Middle frontal gyrus (tissue), 1 donor: Measurements from ENCODE around the gene ZNF169.
"Not testable (repeated sequence)": the region's sequence is repeated elsewhere in the genome, so short reads cannot be mapped to it uniquely, and the experiment has no call there.

Experiments used
- DNase-seq: peaks from one replicate; pipeline ENCODE4 v3.0.0-alpha.2; 2015; ENCODE audit warnings: low spot score; ENCODE audit errors: extremely low spot score

The ZNF169 gene

DNA sequence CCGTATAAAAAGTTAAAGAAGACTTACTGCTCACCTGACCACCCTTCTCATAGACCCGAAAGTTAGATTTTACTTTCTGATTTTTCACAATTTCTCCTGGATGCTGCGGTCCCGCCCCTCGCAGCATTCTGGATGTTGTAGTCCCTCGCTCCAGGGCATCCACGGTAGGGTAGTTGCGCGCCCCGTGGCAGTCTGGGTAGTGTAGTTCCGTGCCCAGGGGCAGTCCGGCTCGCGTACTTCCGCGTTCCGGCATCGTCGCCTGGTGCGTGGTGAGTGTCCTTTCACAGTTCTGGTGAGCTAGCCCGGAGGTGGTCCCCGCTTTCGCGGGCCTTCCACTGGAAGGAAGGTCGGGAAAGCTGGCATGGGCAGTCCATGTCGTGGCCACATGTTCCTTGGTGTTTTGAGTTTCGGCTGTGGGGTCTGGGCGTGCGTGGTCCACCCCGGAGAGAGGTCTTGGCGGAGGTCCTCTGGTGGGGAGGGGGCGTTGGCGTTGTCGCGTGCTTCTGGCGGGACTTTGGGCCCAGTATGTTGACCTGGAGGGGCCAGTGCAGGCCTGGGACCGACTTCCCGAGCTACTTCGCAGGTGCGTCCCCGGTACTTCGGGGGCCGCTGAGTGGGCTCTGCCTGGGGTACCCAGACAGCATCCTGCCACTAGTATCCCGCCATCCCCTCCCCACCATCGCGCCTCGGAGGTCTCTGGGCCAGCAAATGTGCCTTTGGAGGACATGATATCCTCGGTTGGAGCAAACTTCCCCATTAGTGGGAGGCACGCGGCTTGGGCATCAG, at the start of gene ZNF169:
Gene ZNF169, plus strand, starts transcription at position 222 of the 786 bp plus-strand sequence. CDS start 19,515 bp downstream, outside the sequence.
- peak; percentile 72 for DNase-seq

DNA sequence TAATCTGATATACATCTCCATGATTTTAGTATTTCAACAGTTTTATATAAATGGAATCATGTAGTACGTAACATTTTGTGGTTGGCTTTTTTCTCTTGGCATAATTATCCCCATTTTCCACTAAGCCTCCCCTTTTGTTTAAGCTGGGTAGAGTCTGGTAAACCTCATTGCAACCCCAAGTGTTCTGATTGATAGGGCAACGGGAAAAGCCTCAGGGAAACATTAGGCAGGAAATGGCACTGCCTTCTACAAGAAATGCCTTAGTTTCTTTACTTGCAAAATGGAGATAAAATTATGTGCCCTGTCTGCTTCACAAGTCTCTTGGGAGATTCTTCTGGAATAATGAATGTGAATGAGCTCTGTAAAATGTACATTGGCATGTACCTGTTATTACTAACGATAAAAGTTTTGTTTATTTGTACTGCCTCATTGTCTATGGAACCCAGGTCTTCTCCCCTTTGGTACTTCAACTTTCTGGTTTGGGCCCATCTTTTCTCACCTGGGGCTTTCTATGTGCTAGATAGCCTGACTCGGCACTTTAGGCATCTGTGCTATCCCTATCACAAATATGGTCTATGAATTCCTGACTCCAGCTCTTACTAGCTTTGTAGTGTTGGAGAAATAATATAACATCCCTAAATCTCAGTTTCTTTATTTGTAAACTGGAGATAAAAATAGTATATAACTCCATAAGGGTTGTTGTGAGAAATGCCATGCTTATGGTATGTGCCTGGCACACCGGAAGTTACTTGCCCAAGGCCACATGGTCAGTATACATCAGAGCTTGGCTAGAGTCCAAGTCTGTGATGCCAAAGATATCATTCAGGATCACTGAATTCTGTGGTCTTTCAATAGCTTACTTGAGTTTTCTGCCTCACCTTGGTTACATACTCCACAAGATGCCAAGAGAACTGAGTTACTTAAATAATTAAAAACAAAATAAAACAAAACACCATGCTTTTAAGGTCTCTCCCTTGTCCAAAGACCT, 48.2 kb upstream of the ZNF169 start:
- DNase-seq = no peak

DNA sequence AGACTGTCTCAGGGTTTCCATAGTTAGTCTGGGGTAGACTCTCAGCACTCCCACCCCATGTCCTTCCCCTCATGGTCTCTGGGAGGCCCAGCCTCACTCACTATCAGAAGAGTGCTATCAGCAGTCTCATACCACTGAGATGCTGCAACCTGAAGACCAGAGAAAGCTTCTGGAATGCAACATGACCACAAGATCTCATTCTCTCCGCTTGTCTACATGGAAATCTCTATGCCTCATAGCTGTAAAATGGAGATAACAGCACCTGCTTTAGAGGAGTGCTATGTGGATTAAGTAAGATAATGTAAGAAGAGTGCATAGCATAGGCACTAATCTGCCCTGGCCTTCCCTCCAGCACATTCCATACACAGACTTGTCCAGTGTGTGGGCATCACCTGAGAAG, 47.0 kb upstream of the ZNF169 start:
- no peak for DNase-seq

DNA sequence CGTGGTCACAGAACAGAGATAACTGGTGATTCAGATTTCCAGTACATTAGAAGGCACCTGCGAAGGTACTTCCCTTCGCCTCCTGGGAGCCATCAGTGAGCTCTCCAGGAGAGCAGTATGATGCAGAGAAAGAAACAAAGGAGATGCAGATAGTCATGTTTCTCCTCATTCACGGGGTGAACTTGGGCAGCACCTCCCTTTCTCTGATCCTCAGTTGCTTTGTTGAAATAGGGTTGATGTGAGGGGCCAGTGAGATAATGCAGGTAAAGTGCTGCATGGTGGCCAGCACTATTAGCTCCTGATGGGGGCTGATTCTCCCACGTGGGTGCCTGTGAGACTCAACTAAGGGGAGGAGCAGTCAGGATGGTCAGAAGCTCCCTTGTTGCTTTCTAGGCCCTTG, 46.6 kb upstream of the ZNF169 start:
- no peak for DNase-seq

DNA sequence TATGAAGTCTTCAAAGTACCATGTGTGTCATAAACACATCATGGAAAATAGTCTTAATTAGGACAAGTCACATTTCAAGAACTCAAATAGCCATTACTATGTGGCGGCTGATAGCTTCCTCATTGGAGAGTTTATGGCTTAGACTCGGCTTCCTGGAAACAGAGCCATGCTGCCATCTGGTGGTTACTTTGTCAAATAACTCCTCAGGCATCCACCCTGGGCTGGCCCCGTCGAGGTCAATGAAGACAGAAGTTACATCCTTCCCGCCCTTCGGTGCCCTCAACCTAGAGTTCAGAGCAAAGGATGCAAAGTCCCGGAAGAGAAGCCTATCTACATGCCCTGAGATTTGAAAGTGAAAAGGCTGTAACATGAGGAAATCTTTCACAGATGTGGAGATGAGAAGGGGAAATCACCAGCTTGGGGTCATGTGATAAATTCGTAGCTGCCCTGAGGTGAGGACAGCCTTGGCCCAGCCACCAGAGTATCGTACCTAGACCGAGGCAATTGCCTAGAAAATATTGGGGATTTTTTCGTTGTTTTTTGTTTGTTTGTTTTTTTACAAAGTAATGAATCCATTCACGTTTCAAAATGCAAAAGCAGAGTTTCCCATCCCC, 45.5 kb upstream of the ZNF169 start:
- DNase-seq = peak; percentile 68

DNA sequence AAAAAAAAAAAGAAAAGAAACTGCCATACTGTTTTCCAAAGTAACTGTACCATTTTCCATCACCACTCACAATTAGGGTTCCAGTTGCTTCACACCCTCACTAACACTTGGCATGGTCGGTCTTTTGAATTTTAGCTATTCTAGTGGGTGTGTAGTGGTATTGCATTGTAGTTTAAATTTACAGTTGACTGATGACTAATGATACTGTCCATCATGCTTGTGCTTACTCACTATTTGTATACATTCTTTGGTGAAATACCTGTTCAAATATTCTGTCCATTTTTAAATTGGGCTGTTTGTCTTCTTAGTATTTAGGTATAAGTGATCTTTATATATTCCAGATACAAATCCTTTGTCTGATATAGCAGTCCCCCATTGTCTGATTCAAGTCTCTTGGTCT, 36.2 kb upstream of the ZNF169 start:
- DNase-seq = no peak

DNA sequence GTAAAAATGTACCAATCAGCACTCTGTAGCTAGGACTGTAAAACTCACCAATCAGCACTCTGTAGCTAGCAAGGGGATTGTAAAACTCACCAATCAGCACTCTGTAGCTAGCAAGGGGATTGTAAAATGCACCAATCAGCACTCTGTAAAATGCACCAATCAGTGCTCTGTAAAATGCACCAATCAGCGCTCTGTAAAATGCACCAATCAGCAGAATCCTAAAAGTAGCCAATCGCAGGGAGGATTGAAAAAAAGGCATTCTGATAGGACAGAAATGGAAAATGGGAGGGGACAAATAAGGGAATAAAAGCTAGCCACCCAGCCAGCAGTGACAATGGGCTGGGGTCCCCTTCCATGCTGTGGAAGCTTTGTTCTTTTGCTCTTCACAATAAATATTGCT, 33.7 kb upstream of the ZNF169 start:
- not testable (repeated sequence) for DNase-seq

DNA sequence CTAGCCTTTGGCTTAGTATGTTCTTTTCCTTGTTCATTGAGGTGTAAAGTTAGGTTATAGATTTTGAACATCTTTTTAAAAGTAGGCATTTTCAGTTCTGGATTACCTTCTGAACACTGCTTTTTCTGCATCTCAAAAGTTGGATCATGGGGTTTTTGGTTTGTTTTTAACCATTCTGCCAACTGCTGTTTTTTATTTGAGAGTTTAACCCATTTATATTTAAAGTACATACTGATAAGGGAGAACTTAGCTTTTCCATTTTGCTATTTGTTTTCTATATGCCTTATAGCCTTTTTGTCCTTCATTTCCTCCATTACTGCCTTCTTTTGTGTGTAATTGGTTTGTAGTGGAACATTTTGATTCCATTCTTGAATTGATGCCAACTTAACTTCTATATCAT, 30.5 kb upstream of the ZNF169 start:
- no peak for DNase-seq

DNA sequence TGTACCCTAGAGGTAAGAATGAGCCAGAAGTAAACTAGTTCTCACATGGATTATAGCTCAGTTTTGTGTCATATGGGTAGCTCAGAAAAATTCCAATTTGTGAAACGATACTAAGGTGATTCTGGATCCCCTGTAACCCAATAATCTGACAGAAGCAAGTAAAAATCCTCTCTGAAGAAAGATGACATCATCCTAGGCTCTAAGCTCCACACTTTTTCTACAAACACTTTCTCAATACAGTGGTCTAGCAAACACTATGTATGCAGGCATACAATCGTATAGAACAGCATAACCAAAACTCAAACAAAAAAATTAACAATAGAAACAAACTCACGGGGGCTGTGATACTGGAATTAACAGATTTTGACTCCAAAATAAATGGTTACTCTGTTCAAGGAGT, 26.7 kb upstream of the ZNF169 start:
- no peak for DNase-seq

DNA sequence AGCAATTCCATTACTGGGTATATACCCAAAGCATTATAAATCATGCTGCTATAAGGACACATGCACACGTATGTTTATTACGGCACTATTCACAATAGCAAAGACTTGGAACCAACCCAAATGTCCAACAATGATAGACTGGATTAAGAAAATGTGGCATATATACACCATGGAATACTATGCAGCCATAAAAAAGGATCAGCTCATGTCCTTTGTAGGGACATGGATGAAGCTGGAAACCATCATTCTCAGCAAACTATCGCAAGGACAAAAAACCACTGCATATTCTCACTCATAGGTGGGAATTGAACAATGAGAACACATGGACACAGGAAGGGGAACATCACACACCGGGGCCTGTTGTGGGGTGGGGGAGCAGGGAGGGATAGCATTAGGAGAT, 18.0 kb upstream of the ZNF169 start:
- not testable (repeated sequence) for DNase-seq

DNA sequence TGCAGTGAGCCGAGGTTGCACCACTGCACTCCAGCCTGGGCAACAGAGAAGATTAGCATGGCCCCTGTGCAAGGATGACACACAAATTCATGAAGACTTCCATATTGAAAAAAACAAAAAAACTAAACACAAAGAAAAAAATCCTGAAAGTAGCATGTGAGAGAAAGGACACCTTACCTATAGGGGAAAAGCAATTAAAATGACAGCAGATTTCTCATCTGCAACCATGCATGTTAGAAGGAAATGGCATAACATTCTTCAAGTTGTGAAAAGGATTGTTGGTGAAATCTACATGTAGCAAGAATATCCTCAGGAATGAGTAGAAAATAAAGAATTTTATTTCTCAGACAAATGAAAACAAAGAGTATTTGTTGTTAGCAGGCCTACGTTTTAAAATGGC, 13.4 kb upstream of the ZNF169 start:
- DNase-seq = no peak

DNA sequence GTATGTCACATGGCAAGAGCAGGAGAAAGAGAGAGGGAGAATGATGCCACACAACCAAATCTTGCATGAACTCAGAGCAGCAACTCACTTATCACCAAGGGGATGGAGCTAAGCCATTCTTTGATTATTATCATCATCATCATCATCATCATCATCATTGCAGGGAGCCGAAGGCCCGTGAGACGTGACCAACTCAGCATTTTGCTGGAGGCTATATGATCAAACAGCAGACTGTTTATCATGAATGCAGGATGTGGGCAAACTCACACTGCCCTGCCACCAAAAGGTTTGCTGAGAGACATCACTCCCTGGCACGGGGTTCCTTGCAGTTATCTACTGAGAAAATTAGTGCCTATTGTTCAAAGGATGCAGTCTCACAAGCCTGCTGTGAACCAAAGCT, 8.6 kb upstream of the ZNF169 start:
- DNase-seq = no peak

DNA sequence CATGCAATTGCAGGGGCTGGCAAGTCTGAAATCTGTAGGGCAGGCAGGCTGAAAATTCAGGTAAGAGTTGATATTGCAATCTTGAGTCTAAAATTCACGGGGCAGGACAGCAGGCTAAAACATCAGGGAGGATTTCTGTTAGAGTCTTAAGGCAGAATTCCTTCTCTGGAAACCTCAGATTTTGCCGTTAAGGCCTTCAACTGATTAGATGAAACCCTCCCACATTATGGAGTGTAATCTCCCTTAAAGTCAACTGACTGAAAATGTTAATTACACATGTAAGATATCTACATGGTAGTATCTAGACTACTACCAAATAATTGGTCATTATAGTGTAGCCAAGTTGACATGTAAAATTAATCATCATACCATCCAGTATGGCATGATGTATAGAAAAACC, 3.1 kb upstream of the ZNF169 start:
- DNase-seq = no peak

DNA sequence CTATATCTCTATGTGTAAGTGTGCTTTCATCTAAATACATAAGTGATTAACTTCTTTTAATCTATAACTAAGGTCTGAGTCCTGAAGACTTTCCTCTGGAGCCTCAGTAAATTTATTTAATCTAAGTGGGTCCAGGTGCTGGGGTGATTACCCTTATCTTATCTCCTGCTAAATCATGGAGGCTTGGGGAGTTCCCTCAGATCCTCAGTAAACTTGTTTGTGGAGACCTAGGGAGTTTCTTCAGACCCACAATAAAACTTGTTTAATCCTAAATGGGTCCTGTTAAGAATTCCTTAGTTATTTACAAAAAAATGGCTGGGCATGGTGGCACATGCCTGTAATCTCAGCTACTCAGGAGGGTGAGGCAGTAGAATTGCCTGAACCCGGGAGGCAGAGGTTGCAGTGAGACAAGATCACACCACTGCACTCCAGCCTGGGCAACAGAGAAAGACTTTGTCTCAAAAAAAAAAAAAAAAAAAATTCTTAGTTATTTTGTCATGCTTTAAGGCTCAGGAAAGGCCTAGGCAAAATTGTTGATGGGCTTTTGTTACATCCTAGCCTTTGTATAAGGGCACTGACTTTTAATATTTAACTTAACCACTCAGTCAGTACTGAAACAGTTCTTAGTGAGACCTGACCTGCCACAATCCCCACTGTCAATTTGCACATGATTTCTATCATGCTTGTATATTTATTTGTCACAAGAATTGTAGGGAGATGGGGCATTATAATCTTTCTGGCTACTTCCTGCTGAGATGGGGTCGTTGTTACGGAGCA, 6.7 kb downstream of the ZNF169 start:
- not testable (repeated sequence) for DNase-seq

DNA sequence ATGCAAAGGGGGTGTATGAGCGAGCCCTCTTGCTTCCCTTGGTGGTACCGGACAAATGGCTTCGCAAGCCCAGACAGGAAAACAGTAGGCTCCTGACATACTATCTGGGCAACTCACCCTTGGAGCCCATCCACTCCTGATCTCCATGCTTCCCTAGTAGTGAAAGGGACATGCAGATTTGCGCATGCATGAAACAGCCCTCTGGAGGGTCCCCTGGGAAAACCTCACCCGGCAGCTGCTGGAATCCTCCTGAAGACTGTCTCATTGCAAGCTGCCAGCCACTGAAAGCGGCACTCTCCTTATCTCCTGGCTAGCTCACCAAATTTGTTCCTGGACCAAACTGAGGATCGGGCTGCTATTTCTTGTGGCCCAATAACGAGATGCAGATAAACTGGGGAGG, 10.2 kb downstream of the ZNF169 start:
- DNase-seq = no peak

DNA sequence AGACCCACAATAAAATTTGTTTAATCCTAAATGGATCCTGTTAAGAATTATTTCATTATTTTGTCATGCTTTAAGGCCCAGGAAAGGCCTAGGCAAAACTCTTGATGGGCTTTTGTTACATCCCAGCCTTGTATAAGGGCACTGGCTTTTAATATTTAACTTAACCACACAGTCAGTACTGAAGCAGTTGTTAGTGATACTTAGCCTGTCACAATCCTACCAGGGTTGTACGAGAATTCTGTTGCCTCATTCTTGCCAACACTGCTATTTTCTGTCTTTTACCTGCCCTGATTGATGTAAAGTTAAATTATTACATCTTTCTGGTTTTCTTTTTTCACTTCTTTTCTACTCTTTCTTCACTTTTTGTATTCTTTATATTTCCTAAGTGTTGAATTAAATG, 10.9 kb downstream of the ZNF169 start:
- no peak for DNase-seq

DNA sequence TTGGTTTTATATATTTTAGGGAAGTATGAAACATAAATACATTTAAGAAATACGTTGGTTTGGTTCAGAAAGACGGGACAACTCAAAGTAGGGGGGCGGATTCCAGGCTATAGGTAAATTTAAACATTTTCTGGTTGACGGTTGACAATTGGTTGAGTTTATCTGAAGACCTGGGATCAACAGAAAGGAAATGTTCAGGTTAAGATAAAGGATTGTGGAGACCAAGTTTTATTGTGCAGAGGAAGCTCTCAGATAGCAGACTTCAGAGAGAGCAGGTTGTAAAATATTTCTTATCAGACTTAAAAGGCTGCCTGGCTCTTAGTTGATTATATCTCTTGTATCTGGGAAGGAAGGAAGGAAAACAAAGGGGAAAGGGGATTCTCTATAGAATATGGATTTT, 17.9 kb downstream of the ZNF169 start:
- DNase-seq = not testable (repeated sequence)

DNA sequence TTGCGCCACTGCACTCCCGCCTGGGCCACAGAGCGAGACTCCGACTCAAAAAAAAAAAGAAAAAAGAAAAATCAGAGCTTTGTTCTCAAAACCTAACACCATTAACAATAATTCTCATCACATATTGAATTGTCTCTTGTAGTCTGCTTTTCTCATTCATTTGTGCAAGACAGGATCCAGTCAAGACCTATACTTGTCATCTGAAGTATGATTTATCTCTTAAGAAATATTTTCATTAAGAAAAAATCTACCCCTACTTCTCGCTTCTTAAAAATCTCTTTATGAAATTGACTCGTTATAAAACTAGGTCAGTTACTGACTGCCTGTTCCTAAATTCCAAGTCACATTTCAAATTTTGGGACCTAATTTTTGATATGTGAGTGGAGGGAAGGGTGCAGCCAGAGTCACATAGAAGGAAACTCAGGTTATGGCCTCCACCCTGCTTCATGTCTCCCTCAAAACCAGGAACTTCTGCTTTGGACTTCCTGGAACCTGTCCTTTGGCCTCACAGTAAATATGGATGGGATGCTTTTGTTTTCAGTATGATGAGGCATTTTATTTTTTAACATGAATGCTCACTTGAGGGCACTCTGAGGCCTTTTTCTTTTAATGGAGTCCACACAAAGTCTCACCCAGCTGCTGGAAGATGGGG, 18.9 kb downstream of the ZNF169 start:
- no peak for DNase-seq

DNA sequence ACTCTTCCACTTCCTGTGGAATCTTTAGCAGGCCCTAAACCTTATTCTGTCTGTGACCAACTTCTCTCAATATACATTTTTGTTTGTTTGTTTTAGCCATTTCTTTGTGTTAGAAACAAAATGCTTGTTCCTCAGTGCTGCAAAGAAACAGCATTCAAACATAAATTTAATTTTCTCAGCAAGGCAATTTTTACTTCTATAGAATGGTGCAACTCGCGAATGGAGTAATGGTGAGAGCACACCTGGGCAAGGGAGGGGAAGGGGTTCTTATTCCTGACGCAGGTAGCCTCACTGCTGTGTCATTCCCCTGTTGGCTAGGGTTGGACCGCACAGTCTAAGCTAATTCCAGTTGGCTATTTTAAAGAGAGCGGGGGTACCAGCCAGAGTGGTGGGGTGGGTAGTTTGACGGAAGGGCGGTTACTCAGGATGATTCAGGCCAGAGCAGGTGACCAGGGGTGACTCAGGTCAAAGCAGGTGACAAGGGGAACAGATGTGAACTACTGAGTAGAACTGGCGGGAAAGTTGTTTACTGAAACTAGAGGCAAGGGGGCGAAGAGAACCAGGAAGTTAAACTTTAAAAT, 21.4 kb downstream of the ZNF169 start:
- no peak for DNase-seq

DNA sequence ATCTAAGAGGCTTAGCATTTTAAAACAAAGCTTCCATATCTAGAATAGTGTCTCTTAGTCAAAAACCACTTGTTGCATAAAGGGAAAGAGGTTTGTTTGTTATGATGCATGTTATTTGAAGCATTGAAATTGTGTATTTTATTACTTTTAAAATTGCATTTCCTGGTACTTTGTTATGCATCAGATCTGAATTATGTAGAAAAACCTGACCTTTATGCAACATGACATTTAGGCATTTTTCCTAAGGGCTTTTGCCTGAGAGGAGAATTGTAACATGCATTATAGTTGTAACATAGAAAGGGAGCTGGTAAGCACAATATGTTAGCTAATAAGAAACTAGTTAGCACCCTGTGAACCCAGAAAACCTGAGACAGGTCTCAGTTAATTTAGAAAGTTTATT, 22.0 kb downstream of the ZNF169 start:
- no peak for DNase-seq
